Activated CD4-positive, alpha-beta T cell treated with anti-CD3 and anti-CD28 coated beads, Interleukin-2, amount 10 ng/mL, durations not matched to agents 7 days and 5 days (primary cell): ENCODE data around the gene TUFT1. TPM values are rescaled to one million over a fixed set of nuclear protein-coding genes. Genes with fewer than 3 reads are reported as not detected.

Source experiments
- CTCF ChIA-PET: fragments of 350-600 bp; sonication (Branson Sonifier 250); formaldehyde crosslinking; loops from one replicate; lab custom pipeline; 2021; ENCODE audit warnings: antibody characterized with exemption; lab: Charles Lee
- POLR2A ChIA-PET: fragments of 350-600 bp; sonication (Branson Sonifier 250); formaldehyde crosslinking; loops from one replicate; lab custom pipeline; 2021; ENCODE audit warnings: antibody characterized with exemption; lab: Charles Lee
- DNase-seq: peaks from one replicate; pipeline ENCODE4 v3.0.0-alpha.2; 2020
- H3K27ac Mint-ChIP-seq: one replicate; pipeline ENCODE4 v1.8.0; 2021; ENCODE audit warnings: mild to moderate bottlenecking, moderate library complexity, mixed read lengths
- H3K27me3 Mint-ChIP-seq: one replicate; pipeline ENCODE4 v1.8.0; 2021; ENCODE audit warnings: mixed read lengths
- H3K36me3 Mint-ChIP-seq: one replicate; pipeline ENCODE4 v1.8.0; 2021; ENCODE audit warnings: low read depth, mixed read lengths
- H3K4me1 Mint-ChIP-seq: one replicate; pipeline ENCODE4 v1.8.0; 2021; ENCODE audit warnings: mixed read lengths
- H3K4me3 Mint-ChIP-seq: one replicate; pipeline ENCODE4 v1.8.0; 2021; ENCODE audit warnings: mild to moderate bottlenecking, moderate library complexity, mixed read lengths
- H3K9me3 Mint-ChIP-seq: one replicate; pipeline ENCODE4 v1.8.0; 2021; ENCODE audit warnings: mixed read lengths
- total RNA-seq, 2 experiments: library from RNA; stranded (reverse); gene quantifications; one replicate each; pipeline ENCODE4 v1.2.3, GENCODE V29; 2021

The TUFT1 gene
- total RNA-seq, 2 experiments from 2014 or later, result 1.9 to 2.2 TPM

- Mint-ChIP-seq H3K4me1 (no peaks in the 10 kb centered on the region), H3K27ac (no peak overlapping the region), H3K36me3 (no peaks in the 10 kb centered on the region), H3K9me3 (no peaks in the 10 kb centered on the region), H3K4me3 (no peak overlapping the region), H3K27me3 (no peaks in the 10 kb centered on the region)
- ChIA-PET POLR2A (no interaction called here), CTCF (interaction anchor here (0.5 to 1.8 kb wide), 5 partner anchors 12 to 1347 kb away, joined by 3 to 5 read pairs (median 3); no protein-coding TSS in a partner anchor)
- DNase-seq, result no peak
Measured at GRCh38 chr1:151533870-151534269, 6.2 kb upstream of the TUFT1 start.

DNA sequence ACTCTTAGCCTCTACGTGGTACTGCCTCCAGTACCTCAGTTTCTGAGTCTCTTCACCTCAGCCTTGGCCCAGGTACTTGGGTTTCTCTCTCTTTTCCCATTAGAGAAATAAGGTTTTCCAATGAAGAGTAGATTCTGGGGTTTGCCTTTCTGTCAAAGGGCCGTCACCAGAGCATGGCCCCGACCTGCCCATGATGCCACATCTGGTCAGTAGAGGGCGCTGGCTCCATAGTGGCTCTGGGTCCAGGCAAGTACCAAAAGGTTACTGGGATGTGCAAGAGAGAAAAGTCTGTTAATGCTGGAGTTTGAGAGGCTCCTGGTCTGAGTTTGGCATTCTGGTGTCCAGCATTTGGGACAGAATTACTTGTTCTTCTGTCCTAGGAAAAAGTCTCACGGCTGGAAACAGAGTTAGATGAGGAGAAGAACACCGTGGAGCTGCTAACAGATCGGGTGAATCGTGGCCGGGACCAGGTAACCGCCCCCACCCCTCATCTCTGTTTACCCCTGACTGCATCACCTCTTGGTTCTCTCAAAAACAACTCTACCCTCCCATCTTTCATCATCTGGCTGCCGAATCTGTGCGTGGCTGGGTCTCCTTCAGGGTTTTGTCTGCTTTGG lies 5.3 kb upstream of the TUFT1 start:
- no peaks in the 10 kb centered on the region for H3K27me3 Mint-ChIP-seq
- peak; percentile 82 for DNase-seq
- ChIA-PET POLR2A (no interaction called here), CTCF (interaction anchor here (1.2 kb wide), 1 partner anchor 11 kb away, joined by 5 read pairs; no protein-coding TSS in a partner anchor)
- H3K27ac Mint-ChIP-seq, result no peak overlapping the region
- H3K4me3 Mint-ChIP-seq, result no peak overlapping the region
- H3K4me1 Mint-ChIP-seq, result peaks cover 6% of the 10 kb centered on the region
- no peaks in the 10 kb centered on the region for H3K9me3 Mint-ChIP-seq
- no peaks in the 10 kb centered on the region for H3K36me3 Mint-ChIP-seq

DNA sequence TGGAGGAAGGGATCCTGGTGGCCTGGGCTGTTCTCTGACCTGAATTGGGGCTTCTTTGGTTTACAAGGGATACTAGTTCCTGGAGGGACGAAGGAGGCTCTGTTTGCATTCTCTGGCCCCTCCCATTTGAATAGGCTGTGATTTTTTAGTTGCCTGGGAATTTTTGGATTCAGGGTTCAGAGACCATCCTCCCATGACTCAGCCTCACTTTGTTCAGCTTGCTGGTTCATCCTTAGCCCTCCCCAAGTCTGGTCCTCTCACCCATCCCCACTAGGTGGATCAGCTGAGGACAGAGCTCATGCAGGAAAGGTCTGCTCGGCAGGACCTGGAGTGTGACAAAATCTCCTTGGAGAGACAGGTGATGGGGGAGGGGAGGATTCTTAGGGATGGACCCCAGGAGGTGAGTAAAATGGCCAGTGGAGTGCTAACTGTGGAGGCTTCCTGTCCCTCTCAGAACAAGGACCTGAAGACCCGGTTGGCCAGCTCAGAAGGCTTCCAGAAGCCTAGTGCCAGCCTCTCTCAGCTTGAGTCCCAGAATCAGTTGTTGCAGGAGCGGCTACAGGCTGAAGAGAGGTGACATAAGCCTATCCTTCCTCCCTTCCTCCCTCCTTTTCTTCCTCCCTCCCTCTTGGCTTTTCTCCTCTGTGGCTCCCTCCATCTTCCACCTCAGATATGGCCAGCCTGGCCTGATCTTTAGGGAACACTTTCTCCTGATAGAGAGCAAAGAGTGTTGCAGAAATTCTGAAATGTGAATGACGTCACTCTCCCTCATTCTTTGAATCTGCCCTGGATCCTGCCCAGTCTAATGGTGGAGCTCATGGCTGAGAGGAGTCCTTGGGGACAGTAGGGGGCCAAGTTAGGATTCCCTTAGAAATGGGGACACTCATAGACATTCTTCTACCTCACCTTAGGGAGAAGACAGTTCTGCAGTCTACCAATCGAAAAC lies 4.5 kb upstream of the TUFT1 start:
- Mint-ChIP-seq H3K4me3 (no peak overlapping the region), H3K27me3 (no peaks in the 10 kb centered on the region), H3K36me3 (no peaks in the 10 kb centered on the region), H3K4me1 (peaks cover 14% of the 10 kb centered on the region), H3K27ac (no peak overlapping the region), H3K9me3 (no peaks in the 10 kb centered on the region)
- CTCF ChIA-PET, result interaction anchor here (1.2 to 1.5 kb wide), 2 partner anchors 10 to 12 kb away, joined by 3 to 5 read pairs; no protein-coding TSS in a partner anchor
- POLR2A ChIA-PET, result no interaction called here
- no peak for DNase-seq

DNA sequence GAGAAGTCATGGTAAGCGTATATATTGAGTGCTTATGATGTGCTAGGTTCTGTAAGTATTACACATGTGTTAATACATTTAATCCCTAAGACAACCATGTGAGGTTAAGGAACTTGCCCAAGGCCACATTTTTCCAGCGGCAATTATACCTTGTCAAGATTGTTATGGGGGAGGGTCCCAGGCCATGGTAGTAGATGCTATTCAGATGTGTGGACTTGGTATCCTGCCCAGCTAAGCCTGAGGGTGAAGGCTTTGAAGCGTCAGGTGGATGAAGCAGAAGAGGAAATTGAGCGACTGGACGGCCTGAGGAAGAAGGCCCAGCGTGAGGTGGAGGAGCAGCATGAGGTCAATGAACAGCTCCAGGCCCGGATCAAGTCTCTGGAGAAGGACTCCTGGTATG lies 3.6 kb upstream of the TUFT1 start:
- H3K4me3 Mint-ChIP-seq, result no peak overlapping the region
- no peak for DNase-seq
- no peaks in the 10 kb centered on the region for H3K36me3 Mint-ChIP-seq
- H3K9me3 Mint-ChIP-seq, result no peaks in the 10 kb centered on the region
- peaks cover 3% of the 10 kb centered on the region for H3K27me3 Mint-ChIP-seq
- no peak overlapping the region for H3K27ac Mint-ChIP-seq
- ChIA-PET CTCF (interaction anchor here (0.6 to 1.5 kb wide), 5 partner anchors 11 to 300 kb away, joined by 3 read pairs; no protein-coding TSS in a partner anchor), POLR2A (no interaction called here)
- H3K4me1 Mint-ChIP-seq, result peaks cover 22% of the 10 kb centered on the region

DNA sequence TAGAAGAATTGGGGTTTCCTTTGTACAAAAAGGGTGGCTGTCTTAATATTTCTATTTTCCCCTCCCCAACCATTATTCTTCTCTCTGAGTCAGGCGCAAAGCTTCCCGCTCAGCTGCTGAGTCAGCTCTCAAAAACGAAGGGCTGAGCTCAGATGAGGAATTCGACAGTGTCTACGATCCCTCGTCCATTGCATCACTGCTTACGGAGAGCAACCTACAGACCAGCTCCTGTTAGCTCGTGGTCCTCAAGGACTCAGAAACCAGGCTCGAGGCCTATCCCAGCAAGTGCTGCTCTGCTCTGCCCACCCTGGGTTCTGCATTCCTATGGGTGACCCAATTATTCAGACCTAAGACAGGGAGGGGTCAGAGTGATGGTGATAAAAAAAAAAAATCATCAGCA lies 3.0 kb upstream of the TUFT1 start:
- H3K36me3 Mint-ChIP-seq, result no peaks in the 10 kb centered on the region
- no peak overlapping the region for H3K27ac Mint-ChIP-seq
- H3K9me3 Mint-ChIP-seq, result no peaks in the 10 kb centered on the region
- H3K4me1 Mint-ChIP-seq, result peaks cover 26% of the 10 kb centered on the region
- peaks cover 8% of the 10 kb centered on the region for H3K27me3 Mint-ChIP-seq
- DNase-seq, result no peak
- CTCF ChIA-PET, result interaction anchor here (0.6 to 1.4 kb wide), 5 partner anchors 15 to 300 kb away, joined by 3 to 5 read pairs (median 3); no protein-coding TSS in a partner anchor
- POLR2A ChIA-PET, result no interaction called here
- H3K4me3 Mint-ChIP-seq, result no peak overlapping the region

GRCh38 chr1:151539321-151540020 lies 638 bp upstream of the TUFT1 start:
- peak overlapping the region; percentile 86 for H3K4me3 Mint-ChIP-seq
- DNase-seq, result peak; percentile 37
- H3K36me3 Mint-ChIP-seq, result no peaks in the 10 kb centered on the region
- ChIA-PET CTCF (interaction anchor here (0.5 to 1.5 kb wide), 6 partner anchors 10 to 648 kb away, joined by 3 to 5 read pairs (median 4); no protein-coding TSS in a partner anchor), POLR2A (interaction anchor here (0.6 to 0.7 kb wide), 3 partner anchors 67 to 360 kb away, joined by 3 read pairs; no protein-coding TSS in a partner anchor)
- H3K4me1 Mint-ChIP-seq, result peaks cover 26% of the 10 kb centered on the region
- peaks cover 10% of the 10 kb centered on the region for H3K27me3 Mint-ChIP-seq
- H3K27ac Mint-ChIP-seq, result peak overlapping the region; percentile 78
- no peaks in the 10 kb centered on the region for H3K9me3 Mint-ChIP-seq

GRCh38 chr1:151540982-151541377 lies 871 bp downstream of the TUFT1 start:
- DNase-seq, result no peak
- Mint-ChIP-seq H3K4me1 (peaks cover 26% of the 10 kb centered on the region), H3K36me3 (no peaks in the 10 kb centered on the region), H3K9me3 (no peaks in the 10 kb centered on the region), H3K27ac (peak overlapping the region; percentile 48), H3K4me3 (peak overlapping the region; percentile 86), H3K27me3 (peaks cover 10% of the 10 kb centered on the region)
- ChIA-PET CTCF (interaction anchor here (0.6 to 1.0 kb wide), 3 partner anchors 33 to 297 kb away, joined by 3 read pairs; no protein-coding TSS in a partner anchor), POLR2A (no interaction called here)

DNA sequence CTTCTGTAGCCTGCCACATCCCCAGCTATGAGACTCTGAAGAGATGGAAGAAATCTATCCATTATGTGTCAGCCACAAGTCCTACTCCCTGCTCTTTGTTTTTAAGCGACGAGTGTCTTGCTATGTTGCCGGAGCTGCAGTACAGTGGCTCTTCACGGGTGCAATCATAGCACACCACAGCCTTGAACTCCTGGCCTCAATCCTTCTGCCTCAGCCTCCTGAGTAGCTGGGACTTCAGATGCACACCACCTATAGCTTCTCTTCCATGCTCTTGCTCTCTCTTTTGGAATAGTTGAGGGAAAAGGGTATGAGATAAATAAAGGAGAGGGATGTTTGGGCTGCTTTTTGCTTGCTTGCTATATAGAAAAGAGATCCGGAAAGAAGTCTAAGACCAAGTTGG lies 1.6 kb downstream of the TUFT1 start:
- peak overlapping the region; percentile 86 for H3K4me3 Mint-ChIP-seq

DNA sequence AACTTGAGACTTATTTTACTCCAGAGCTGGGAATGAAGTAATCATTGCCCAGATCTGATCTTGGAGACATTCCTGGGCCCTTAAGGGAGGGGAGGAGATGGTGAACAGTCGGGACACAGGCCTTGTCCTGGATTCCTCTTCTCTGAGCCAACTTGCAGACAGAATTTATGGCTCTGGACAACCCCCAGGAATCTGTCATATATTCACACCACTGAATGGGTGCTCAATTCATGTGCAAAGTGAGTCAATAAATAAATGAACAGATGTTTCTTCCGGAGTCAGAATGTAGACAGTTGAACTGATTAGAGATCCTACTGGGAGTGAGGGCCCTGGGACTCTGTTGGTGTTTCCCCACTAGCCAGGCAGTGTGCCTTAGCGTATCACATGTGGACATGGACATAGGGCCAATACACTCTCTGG lies 2.6 kb downstream of the TUFT1 start:
- Mint-ChIP-seq H3K4me3 (no peak overlapping the region), H3K4me1 (peaks cover 34% of the 10 kb centered on the region), H3K9me3 (no peaks in the 10 kb centered on the region), H3K27me3 (peaks cover 10% of the 10 kb centered on the region), H3K27ac (no peak overlapping the region), H3K36me3 (no peaks in the 10 kb centered on the region)
- ChIA-PET POLR2A (no interaction called here), CTCF (interaction anchor here (0.7 kb wide), 1 partner anchor 220 kb away, joined by 3 read pairs; the partner anchor contains the start of gene MRPL9)
- DNase-seq, result no peak

More for the DNA sequence above, 1.6 kb downstream of the TUFT1 start:
- CTCF ChIA-PET, result interaction anchor here (0.6 to 1.0 kb wide), 4 partner anchors 38 to 296 kb away, joined by 3 to 4 read pairs (median 3); partner anchors contain the start of gene MRPL9
- Mint-ChIP-seq H3K27me3 (peaks cover 10% of the 10 kb centered on the region), H3K4me1 (peaks cover 26% of the 10 kb centered on the region), H3K36me3 (no peaks in the 10 kb centered on the region), H3K27ac (no peak overlapping the region), H3K9me3 (no peaks in the 10 kb centered on the region)
- POLR2A ChIA-PET, result no interaction called here
- no peak for DNase-seq

GRCh38 chr1:151545542-151545941 lies 5.4 kb downstream of the TUFT1 start:
- H3K27me3 Mint-ChIP-seq, result peaks cover 10% of the 10 kb centered on the region
- DNase-seq, result no peak
- no peaks in the 10 kb centered on the region for H3K36me3 Mint-ChIP-seq
- no peaks in the 10 kb centered on the region for H3K9me3 Mint-ChIP-seq
- no peak overlapping the region for H3K27ac Mint-ChIP-seq
- no peak overlapping the region for H3K4me3 Mint-ChIP-seq
- ChIA-PET CTCF (interaction anchor here (1.2 to 1.6 kb wide), 2 partner anchors 10 to 15 kb away, joined by 4 to 5 read pairs; no protein-coding TSS in a partner anchor), POLR2A (no interaction called here)
- H3K4me1 Mint-ChIP-seq, result peaks cover 24% of the 10 kb centered on the region

DNA sequence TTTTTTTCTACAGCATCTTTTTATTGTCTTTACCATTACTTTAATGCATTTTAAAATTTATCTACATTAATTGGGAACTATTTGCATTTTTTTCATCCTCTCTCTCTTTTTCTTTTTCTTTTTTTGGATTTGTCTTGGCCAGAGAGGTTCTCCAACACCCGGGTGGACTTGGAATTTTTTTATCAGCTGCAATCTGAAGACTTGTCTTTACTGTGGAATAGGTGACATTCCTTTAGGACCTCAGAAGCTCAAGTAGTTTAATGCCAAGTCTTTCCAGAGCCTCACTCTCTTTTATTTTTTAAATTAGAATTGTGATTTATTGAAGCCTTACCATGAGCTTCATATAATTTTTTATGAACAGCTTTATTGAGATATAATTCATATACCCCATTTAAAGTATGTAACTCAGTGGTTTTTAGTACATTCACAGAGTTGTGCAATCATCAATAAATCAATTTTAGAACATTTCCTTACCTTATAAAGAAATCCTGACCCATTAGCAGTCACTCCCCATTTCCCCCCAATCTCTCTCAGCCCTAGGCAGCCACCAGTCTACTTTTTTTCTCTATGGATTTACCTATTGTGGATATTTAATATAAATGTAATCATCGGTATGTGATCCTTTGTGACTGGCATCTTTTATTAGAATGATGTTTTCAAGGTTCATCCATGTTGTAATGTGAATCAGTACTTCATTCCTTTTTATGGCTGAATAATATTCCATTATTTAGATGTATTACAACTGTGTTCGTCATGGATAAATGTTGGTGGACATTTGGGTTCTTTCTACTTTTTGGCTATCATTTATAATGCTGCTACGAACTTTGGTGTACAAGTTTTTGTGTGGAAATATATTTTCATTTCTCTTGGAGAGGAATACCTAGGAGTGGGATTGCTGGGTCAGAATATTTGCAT lies 6.2 kb downstream of the TUFT1 start:
- H3K27ac Mint-ChIP-seq, result no peak overlapping the region
- peaks cover 10% of the 10 kb centered on the region for H3K27me3 Mint-ChIP-seq
- H3K4me3 Mint-ChIP-seq, result no peak overlapping the region
- CTCF ChIA-PET, result interaction anchor here (1.2 to 1.6 kb wide), 2 partner anchors 11 to 15 kb away, joined by 4 to 5 read pairs; no protein-coding TSS in a partner anchor
- POLR2A ChIA-PET, result no interaction called here
- H3K36me3 Mint-ChIP-seq, result no peaks in the 10 kb centered on the region
- peaks cover 18% of the 10 kb centered on the region for H3K4me1 Mint-ChIP-seq
- no peak for DNase-seq
- no peaks in the 10 kb centered on the region for H3K9me3 Mint-ChIP-seq
